Parathyroid adenoma (tissue), 2 donors: ENCODE measurements around the gene PON3.

ENCODE experiments used
- H2AFZ ChIP-seq: fragments of 300-600 bp; sonication (generic); one replicate; pipeline ENCODE4 v1.7.0; 2017; ENCODE audit warnings: antibody characterized with exemption, mild to moderate bottlenecking
- H3K27ac ChIP-seq: fragments of 300-600 bp; sonication (generic); one replicate; pipeline ENCODE4 v1.7.0; 2017
- H3K27me3 ChIP-seq: fragments of 300-600 bp; sonication (generic); one replicate; pipeline ENCODE4 v1.7.0; 2017; ENCODE audit warnings: low read length; ENCODE audit not compliant: control insufficient read depth, insufficient read depth
- H3K36me3 ChIP-seq: fragments of 300-600 bp; sonication (generic); one replicate; pipeline ENCODE4 v1.7.0; 2017; ENCODE audit warnings: low read length; ENCODE audit not compliant: control insufficient read depth, insufficient read depth
- H3K4me1 ChIP-seq: fragments of 300-600 bp; sonication (generic); one replicate; pipeline ENCODE4 v1.7.0; 2017; ENCODE audit warnings: control low read depth
- H3K4me2 ChIP-seq: fragments of 300-600 bp; sonication (generic); one replicate; pipeline ENCODE4 v1.7.0; 2017; ENCODE audit warnings: low read length
- H3K4me3 ChIP-seq: fragments of 300-600 bp; sonication (generic); one replicate; pipeline ENCODE4 v1.7.0; 2017; ENCODE audit warnings: low read depth, low read length
- H3K79me2 ChIP-seq: fragments of 300-600 bp; sonication (generic); one replicate; pipeline ENCODE4 v1.7.0; 2017; ENCODE audit warnings: control low read depth
- H3K9ac ChIP-seq: fragments of 300-600 bp; sonication (generic); one replicate; pipeline ENCODE4 v1.7.0; 2017; ENCODE audit warnings: mild to moderate bottlenecking
- H3K9me3 ChIP-seq: fragments of 300-600 bp; sonication (generic); one replicate; pipeline ENCODE4 v1.7.0; 2017; ENCODE audit warnings: low read length; ENCODE audit not compliant: control insufficient read depth
- CTCF ChIP-seq: fragments of 300-600 bp; sonication (generic); IDR thresholded peaks from one replicate; pipeline ENCODE4 v1.7.0; 2017; ENCODE audit warnings: antibody characterized with exemption, mild to moderate bottlenecking
- donor health status: primary hyperparathyroidism.

The PON3 gene

GRCh38 chr7:95376632-95377400 is 19.4 kb downstream of the PON3 start:
- no peak overlapping the region for H3K4me3 ChIP-seq
- no peak overlapping the region for H3K4me2 ChIP-seq
- no peaks in the 10 kb centered on the region for H3K36me3 ChIP-seq
- no peaks in the 10 kb centered on the region for H3K79me2 ChIP-seq
- H3K9ac ChIP-seq: no peak overlapping the region
- no peaks in the 10 kb centered on the region for H3K4me1 ChIP-seq
- H3K27me3 ChIP-seq: no peaks in the 10 kb centered on the region
- no peaks in the 10 kb centered on the region for H3K9me3 ChIP-seq
- no peak overlapping the region for H3K27ac ChIP-seq
- H2AFZ ChIP-seq: no peak overlapping the region
- no peak for TF ChIP-seq CTCF

GRCh38 chr7:95375591-95376257 is 20.5 kb downstream of the PON3 start:
- H3K27me3 ChIP-seq: no peaks in the 10 kb centered on the region
- no peak for TF ChIP-seq CTCF
- no peaks in the 10 kb centered on the region for H3K79me2 ChIP-seq
- H3K36me3 ChIP-seq: no peaks in the 10 kb centered on the region
- no peak overlapping the region for H3K27ac ChIP-seq
- H3K4me1 ChIP-seq: no peaks in the 10 kb centered on the region
- H3K9me3 ChIP-seq: no peaks in the 10 kb centered on the region
- no peak overlapping the region for H3K4me2 ChIP-seq
- H2AFZ ChIP-seq: no peak overlapping the region
- H3K4me3 ChIP-seq: no peak overlapping the region
- H3K9ac ChIP-seq: no peak overlapping the region

GRCh38 chr7:95373323-95373722 is 22.9 kb downstream of the PON3 start:
- H3K4me3 ChIP-seq: no peak overlapping the region
- H2AFZ ChIP-seq: no peak overlapping the region
- no peak for TF ChIP-seq CTCF
- no peaks in the 10 kb centered on the region for H3K79me2 ChIP-seq
- H3K9me3 ChIP-seq: no peaks in the 10 kb centered on the region
- no peak overlapping the region for H3K27ac ChIP-seq
- no peaks in the 10 kb centered on the region for H3K27me3 ChIP-seq
- H3K4me1 ChIP-seq: no peaks in the 10 kb centered on the region
- no peaks in the 10 kb centered on the region for H3K36me3 ChIP-seq
- no peak overlapping the region for H3K4me2 ChIP-seq
- H3K9ac ChIP-seq: no peak overlapping the region

GRCh38 chr7:95368235-95368634 is 27.9 kb downstream of the PON3 start:
- Histone ChIP-seq H3K79me2 (no peaks in the 10 kb centered on the region), H3K36me3 (no peaks in the 10 kb centered on the region), H3K27ac (no peak overlapping the region), H3K4me2 (no peak overlapping the region), H3K9ac (no peak overlapping the region), H2AFZ (no peak overlapping the region), H3K9me3 (no peaks in the 10 kb centered on the region), H3K4me3 (no peak overlapping the region), H3K4me1 (no peaks in the 10 kb centered on the region), H3K27me3 (no peaks in the 10 kb centered on the region)
- TF ChIP-seq CTCF: no peak
